ENCODE data around the gene CXCR6. TPM values are rescaled to one million over a fixed set of nuclear protein-coding genes. Genes with fewer than 3 reads are reported as not detected.

Gene CXCR6
- total and polyA plus RNA-seq, 2 of the 13 experiments (the other 11 are each of a cell fraction or from before 2014, with no cell fraction given): not detected

- TF ChIP-seq ZNF512B (CRISPR knock-in tag; IDR thresholded peaks at IDR 0.05; ENCODE audit: borderline replicate concordance): no peak
- TF ChIP-seq POLR2G (IDR thresholded peaks at IDR 0.05; ENCODE audit: low read depth, low read length): peak; percentile 57
- TF ChIP-seq ZFP82 (CRISPR knock-in tag; IDR thresholded peaks at IDR 0.05; ENCODE audit: borderline replicate concordance): 0 out of 2 replicates have a peak, but pooled peaks have one; percentile 45
- TF ChIP-seq ZNF44 (CRISPR knock-in tag; IDR thresholded peaks at IDR 0.05): no peak
- TF ChIP-seq ZFP1 (CRISPR knock-in tag; IDR thresholded peaks at IDR 0.05): no peak
- TF ChIP-seq HNRNPK (IDR thresholded peaks at IDR 0.05; ENCODE audit: low read depth, low read length, poor library complexity, severe bottlenecking): no peak
- TF ChIP-seq CBX1 (IDR thresholded peaks at IDR 0.05; ENCODE audit: low read depth): no peak
- no peak for TF ChIP-seq ZHX2 (IDR thresholded peaks at IDR 0.05; ENCODE audit: low read depth)
- TF ChIP-seq ZHX2 (CRISPR knock-in tag; IDR thresholded peaks at IDR 0.05; ENCODE audit: borderline replicate concordance): no peak
- no peak for TF ChIP-seq E2F1 (CRISPR knock-in tag; IDR thresholded peaks at IDR 0.05)
- no peak for TF ChIP-seq GPBP1L1 (CRISPR knock-in tag; IDR thresholded peaks at IDR 0.05)
- no peak for TF ChIP-seq ZNF761 (CRISPR knock-in tag; conservative IDR thresholded peaks at IDR 0.05)
- no peak for TF ChIP-seq RBFOX2 (IDR thresholded peaks at IDR 0.05; ENCODE audit: low read depth, low read length)
- TF ChIP-seq POLR2AphosphoS2 (IDR thresholded peaks at IDR 0.05; ENCODE audit: low read depth, low read length): no peak
- TF ChIP-seq ZFP36 (IDR thresholded peaks at IDR 0.05; ENCODE audit: borderline replicate concordance, low read depth, low read length, partially characterized antibody): no peak
- TF ChIP-seq ZNF839 (CRISPR knock-in tag; IDR thresholded peaks at IDR 0.05; ENCODE audit: borderline replicate concordance): no peak
- TF ChIP-seq KLF9 (CRISPR knock-in tag; IDR thresholded peaks at IDR 0.05; ENCODE audit: low read depth): no peak
- TF ChIP-seq SMARCE1 (IDR thresholded peaks at IDR 0.05; ENCODE audit: borderline replicate concordance): no peak
- TF ChIP-seq MIER3 (CRISPR knock-in tag; IDR thresholded peaks at IDR 0.05; ENCODE audit: borderline replicate concordance): peak; percentile 63; the same call in 1 of the 2 replicates
- no peak for TF ChIP-seq TAF1 (CRISPR knock-in tag; IDR thresholded peaks at IDR 0.05)
These were observed 43.2 kb downstream of the CXCR6 start (continued) for GRCh38 chr3:45986303-45986982.
